IMR-90 (cell line): ENCODE measurements around the gene RAPSN. TPM values are rescaled to one million over a fixed set of nuclear protein-coding genes. Genes with fewer than 3 reads are reported as not detected.
A peak's percentile ranks its signal among the peaks of the same experiment; 100 is the strongest.

ENCODE experiments used
- ATAC-seq: fragments of 200-7000 bp; cut with Tn5 transposase; 2 replicates; pipeline ENCODE4 v1.9.1; 2020; ENCODE audit warnings: low read depth, mild to moderate bottlenecking, moderate library complexity
- BruUV-seq: library from RNA; stranded (reverse); fragments of 400-500 nt; replicated peaks from 2 replicates; lab custom pipeline; 2021; lab: Mats Ljungman, UMichigan
- CTCF ChIA-PET: fragments of 300-600 bp; formaldehyde crosslinking; extraction: SDS; loops from one replicate; lab custom pipeline; 2021; ENCODE audit warnings: antibody characterized with exemption; lab: Yijun Ruan, JAX
- POLR2A ChIA-PET: fragments of 300-600 bp; sonication (Branson Sonifier 250); formaldehyde crosslinking; loops from one replicate; lab custom pipeline; 2022; ENCODE audit warnings: antibody characterized with exemption; ENCODE audit not compliant: unreplicated experiment; lab: Charles Lee
- DNase-seq: peaks from one replicate; pipeline ENCODE4 v3.0.0; 2013
- H2AFZ ChIP-seq: replicated peaks from 2 replicates; pipeline ENCODE3; 2013; ENCODE audit warnings: low read length, mild to moderate bottlenecking; ENCODE audit not compliant: poor library complexity
- H2AK5ac ChIP-seq: 2 replicates; pipeline ENCODE4 v1.6.1; 2013; ENCODE audit warnings: low read depth, low read length, inconsistent platforms
- H2AK9ac ChIP-seq: replicated peaks from 2 replicates; pipeline ENCODE3; 2013; ENCODE audit warnings: mild to moderate bottlenecking, low read depth, low read length, moderate library complexity; ENCODE audit not compliant: poor library complexity
- H2BK120ac ChIP-seq: 2 replicates; pipeline ENCODE4 v1.6.1; 2013; ENCODE audit warnings: low read depth, low read length, inconsistent platforms
- H2BK15ac ChIP-seq: 3 replicates; pipeline ENCODE4 v1.6.1; 2013; ENCODE audit warnings: low read depth, low read length, inconsistent platforms
- H2BK20ac ChIP-seq: 2 replicates; pipeline ENCODE4 v1.6.1; 2013; ENCODE audit warnings: low read depth, mild to moderate bottlenecking, inconsistent platforms, low read length, moderate library complexity
- H2BK5ac ChIP-seq: 2 replicates; pipeline ENCODE4 v1.6.1; 2013; ENCODE audit warnings: mild to moderate bottlenecking, low read depth, low read length, inconsistent platforms; ENCODE audit not compliant: poor library complexity, severe bottlenecking
- H3K14ac ChIP-seq: replicated peaks from 2 replicates; pipeline ENCODE4 v1.6.1; 2013; ENCODE audit warnings: low read depth, low read length, inconsistent platforms
- H3K18ac ChIP-seq: 2 replicates; pipeline ENCODE4 v1.6.1; 2013; ENCODE audit warnings: low read depth, low read length, control low read depth
- H3K23ac ChIP-seq: 2 replicates; pipeline ENCODE4 v1.6.1; 2013; ENCODE audit warnings: low read depth, low read length, inconsistent platforms
- H3K27ac ChIP-seq: 2 replicates; pipeline ENCODE4 v1.5.1; 2013; ENCODE audit warnings: mild to moderate bottlenecking, control low read depth, low read length; ENCODE audit not compliant: insufficient read depth
- H3K27me3 ChIP-seq: 2 replicates; pipeline ENCODE4 v1.6.1; 2013; ENCODE audit warnings: low read length; ENCODE audit not compliant: control insufficient read depth, insufficient read depth
- H3K36me3 ChIP-seq: 2 replicates; pipeline ENCODE4 v1.6.1; 2013; ENCODE audit warnings: low read length, mixed read lengths; ENCODE audit not compliant: control insufficient read depth, insufficient read depth
- H3K4ac ChIP-seq: 2 replicates; pipeline ENCODE4 v1.6.1; 2013; ENCODE audit warnings: low read depth, low read length, inconsistent platforms
- H3K4me1 ChIP-seq: 2 replicates; pipeline ENCODE4 v1.6.1; 2013; ENCODE audit warnings: low read length, mixed read lengths; ENCODE audit not compliant: control insufficient read depth, insufficient read depth
- H3K4me2 ChIP-seq: 2 replicates; pipeline ENCODE4 v1.6.1; 2013; ENCODE audit warnings: low read depth, mild to moderate bottlenecking, control low read depth, low read length, moderate library complexity
- H3K4me3 ChIP-seq: 2 replicates; pipeline ENCODE4 v1.5.1; 2013; ENCODE audit warnings: low read depth, mild to moderate bottlenecking, control low read depth, low read length, moderate library complexity; ENCODE audit not compliant: insufficient read depth
- H3K56ac ChIP-seq: 2 replicates; pipeline ENCODE4 v1.6.1; 2013; ENCODE audit warnings: low read length, inconsistent platforms; ENCODE audit not compliant: insufficient read depth; ENCODE audit errors: extremely low read depth
- H3K79me1 ChIP-seq, 2 experiments: 2 replicates each; pipeline ENCODE4 v1.6.1; 2013; ENCODE audit warnings: low read length in 2 of 2, inconsistent platforms in 1 of 2, low read depth in 1 of 2
- H3K9ac ChIP-seq: 2 replicates; pipeline ENCODE4 v1.6.1; 2013; ENCODE audit warnings: low read depth, low read length, control low read depth
- H3K9me1 ChIP-seq: 2 replicates; pipeline ENCODE4 v1.6.1; 2013; ENCODE audit warnings: low read length, inconsistent platforms; ENCODE audit not compliant: insufficient read depth
- H3K9me3 ChIP-seq: 2 replicates; pipeline ENCODE4 v1.6.1; 2013; ENCODE audit warnings: low read length; ENCODE audit not compliant: control insufficient read depth, insufficient read depth
- H4K20me1 ChIP-seq: 2 replicates; pipeline ENCODE4 v1.6.1; 2013; ENCODE audit warnings: low read length, inconsistent platforms; ENCODE audit not compliant: insufficient read depth
- H4K5ac ChIP-seq: 2 replicates; pipeline ENCODE4 v1.6.1; 2013; ENCODE audit warnings: mild to moderate bottlenecking, low read depth, low read length, control low read depth
- H4K8ac ChIP-seq, 2 experiments: 2 replicates each; pipeline ENCODE4 v1.6.1; 2013; ENCODE audit warnings: low read depth in 2 of 2, low read length in 2 of 2, control low read depth in 1 of 2, inconsistent platforms in 1 of 2
- H4K91ac ChIP-seq: 2 replicates; pipeline ENCODE4 v1.6.1; 2013; ENCODE audit warnings: low read depth, low read length, inconsistent platforms; ENCODE audit not compliant: insufficient read depth
- BHLHE40 ChIP-seq: fragments of 150-350 bp; IDR thresholded peaks from 2 replicates; pipeline ENCODE4 v1.6.1; 2016; ENCODE audit warnings: mild to moderate bottlenecking, low read depth, low read length
- CEBPB ChIP-seq: IDR thresholded peaks from 2 replicates; pipeline ENCODE4 v1.6.1; 2012; ENCODE audit warnings: low read depth, low read length, improper control_type of control experiment
- MAFK ChIP-seq: IDR thresholded peaks from 2 replicates; pipeline ENCODE4 v1.6.1; 2012; ENCODE audit warnings: low read depth, low read length, improper control_type of control experiment
- MXI1 ChIP-seq: IDR thresholded peaks from 2 replicates; pipeline ENCODE4 v1.6.1; 2012; ENCODE audit warnings: low read depth, mild to moderate bottlenecking, low read length, moderate library complexity, borderline replicate concordance
- RAD21 ChIP-seq: IDR thresholded peaks from 2 replicates; pipeline ENCODE4 v1.6.1; 2012; ENCODE audit warnings: low read length, improper control_type of control experiment
- RFX5 ChIP-seq: IDR thresholded peaks from 2 replicates; pipeline ENCODE4 v1.8.0; 2012; ENCODE audit warnings: low read depth, mild to moderate bottlenecking, low read length, moderate library complexity
- SMC3 ChIP-seq: fragments of 150-350 bp; IDR thresholded peaks from 2 replicates; pipeline ENCODE4 v1.6.1; 2016; ENCODE audit warnings: low read depth, mild to moderate bottlenecking, antibody characterized with exemption, low read length, moderate library complexity
- dilution Hi-C: fragments of 300-500 bp; cut with HindIII; formaldehyde crosslinking; loops from one replicate; pipeline ENCODE4 v1.14.3; 2018; ENCODE audit warnings: low sequenced_read_pairs; ENCODE audit not compliant: unreplicated experiment
- in situ Hi-C: fragments of 300-500 bp; cut with MboI; formaldehyde crosslinking; loops from 3 replicates; pipeline ENCODE4 v1.14.3; 2019; ENCODE audit warnings: low sequenced_read_pairs, inconsistent platforms, mixed read lengths
- intact Hi-C: fragments of 100-400 bp; cut with micrococcal nuclease; formaldehyde crosslinking; loops from 2 replicates; pipeline ENCODE4 v1.10.0; 2022
- polyA plus RNA-seq, 3 experiments: library from polyadenylated mRNA; depleted of rRNA; stranded (reverse); fragments of >200 nt; gene quantifications; 2 replicates each; pipeline ENCODE4 v1.2.3, GENCODE V29; 2012; ENCODE audit warnings: low replicate concordance in 1 of 3
- total RNA-seq: library from RNA; depleted of rRNA; stranded (reverse); fragments of >200 nt; gene quantifications from 2 replicates; pipeline ENCODE4 v1.2.3, GENCODE V29; 2012

The RAPSN gene
- total and polyA plus RNA-seq, 2 of the 4 experiments (the other 2 are of a cell fraction) = 0.03 TPM; not detected in 1

GRCh38 chr11:47477323-47477722, 28.4 kb upstream of the RAPSN start:
- H2AK9ac ChIP-seq = no peak overlapping the region
- intact Hi-C loops = loop anchor here (1.0 kb wide), 1 partner anchor 140 kb away; no protein-coding TSS in a partner anchor
- no peaks in the 10 kb centered on the region for H3K27me3 ChIP-seq
- H2AFZ ChIP-seq = no peak overlapping the region
- ChIA-PET CTCF (interaction anchor here (1.2 kb wide), 1 partner anchor 10 kb away, joined by 3 read pairs; no protein-coding TSS in a partner anchor), POLR2A (no interaction called here)
- H2BK20ac ChIP-seq = no peak overlapping the region
- H2BK120ac ChIP-seq = no peak overlapping the region
- no peak overlapping the region for H3K9ac ChIP-seq
- no TSS peak for BruUV-seq
- peaks cover 37 to 67% of the 10 kb centered on the region in 2 experiments for H3K79me1 ChIP-seq
- H3K4ac ChIP-seq = no peak overlapping the region
- no peak for TF ChIP-seq MAFK
- TF ChIP-seq CEBPB = no peak
- peak; percentile 2; the same call in 1 of the 2 replicates for TF ChIP-seq SMC3
- no peak for TF ChIP-seq RFX5
- TF ChIP-seq RAD21 = no peak
- TF ChIP-seq MXI1 = no peak
- TF ChIP-seq BHLHE40 = no peak
- H2BK15ac ChIP-seq = no peak overlapping the region
- H4K20me1 ChIP-seq = peaks cover 23% of the 10 kb centered on the region
- dilution Hi-C loops = no loop called here
- peak; percentile 66 for ATAC-seq
- no peak overlapping the region for H3K4me2 ChIP-seq
- no peak overlapping the region for H3K18ac ChIP-seq
- in situ Hi-C loops = no loop called here
- no peak overlapping the region for H3K56ac ChIP-seq
- peak; percentile 69 for DNase-seq
- H3K14ac ChIP-seq = no peak overlapping the region
- H4K5ac ChIP-seq = no peak overlapping the region
- H3K9me1 ChIP-seq = peaks cover 9% of the 10 kb centered on the region; the same call in 1 of the 2 replicates
- H2AK5ac ChIP-seq = no peak overlapping the region
- no peak overlapping the region for H3K27ac ChIP-seq
- no peak overlapping the region for H3K4me3 ChIP-seq
- no peak overlapping the region for H4K8ac ChIP-seq
- H4K91ac ChIP-seq = no peak overlapping the region
- peaks cover 59% of the 10 kb centered on the region for H3K36me3 ChIP-seq
- no peak overlapping the region for H3K23ac ChIP-seq
- H3K9me3 ChIP-seq = no peaks in the 10 kb centered on the region
- H3K4me1 ChIP-seq = peaks cover 7% of the 10 kb centered on the region
- H2BK5ac ChIP-seq = peak overlapping the region; percentile 21
